ENCODE measurements around the gene PWP1. TPM values are rescaled to one million over a fixed set of nuclear protein-coding genes. Genes with fewer than 3 reads are reported as not detected.

Gene PWP1
- total RNA-seq, 3 donors from 2014 or later, result 18.4 to 31.8 (median 22.4) TPM

GRCh38 chr12:107749083-107749482 lies 63.5 kb downstream of the PWP1 start:
- no peak for ATAC-seq
- H3K4me3 ChIP-seq, result no peak overlapping the region
- TF ChIP-seq, protein P1, sequence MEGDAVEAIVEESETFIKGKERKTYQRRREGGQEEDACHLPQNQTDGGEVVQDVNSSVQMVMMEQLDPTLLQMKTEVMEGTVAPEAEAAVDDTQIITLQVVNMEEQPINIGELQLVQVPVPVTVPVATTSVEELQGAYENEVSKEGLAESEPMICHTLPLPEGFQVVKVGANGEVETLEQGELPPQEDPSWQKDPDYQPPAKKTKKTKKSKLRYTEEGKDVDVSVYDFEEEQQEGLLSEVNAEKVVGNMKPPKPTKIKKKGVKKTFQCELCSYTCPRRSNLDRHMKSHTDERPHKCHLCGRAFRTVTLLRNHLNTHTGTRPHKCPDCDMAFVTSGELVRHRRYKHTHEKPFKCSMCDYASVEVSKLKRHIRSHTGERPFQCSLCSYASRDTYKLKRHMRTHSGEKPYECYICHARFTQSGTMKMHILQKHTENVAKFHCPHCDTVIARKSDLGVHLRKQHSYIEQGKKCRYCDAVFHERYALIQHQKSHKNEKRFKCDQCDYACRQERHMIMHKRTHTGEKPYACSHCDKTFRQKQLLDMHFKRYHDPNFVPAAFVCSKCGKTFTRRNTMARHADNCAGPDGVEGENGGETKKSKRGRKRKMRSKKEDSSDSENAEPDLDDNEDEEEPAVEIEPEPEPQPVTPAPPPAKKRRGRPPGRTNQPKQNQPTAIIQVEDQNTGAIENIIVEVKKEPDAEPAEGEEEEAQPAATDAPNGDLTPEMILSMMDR (IDR thresholded peaks at IDR 0.05), result no peak
- no peak for DNase-seq
- peaks cover 13% of the 10 kb centered on the region for H3K36me3 ChIP-seq (ENCODE audit: low read depth)
- no peaks in the 10 kb centered on the region for H3K4me1 ChIP-seq (ENCODE audit: low read depth)
- intact Hi-C loops (cut with DNase I, micrococcal nuclease), result no loop called here
- H3K9me3 ChIP-seq, result no peaks in the 10 kb centered on the region

- intact Hi-C loops (cut with DNase I, micrococcal nuclease), result no loop called here
- H3K4me1 ChIP-seq (ENCODE audit: low read depth), result peaks cover 19% of the 10 kb centered on the region
- TF ChIP-seq, protein P1 (IDR thresholded peaks at IDR 0.05), result no peak
- ATAC-seq (peak; percentile 71), DNase-seq (peak in 1 of 3 donors; percentile 80)
- no peaks in the 10 kb centered on the region for H3K9me3 ChIP-seq
- no peak overlapping the region for H3K4me3 ChIP-seq
- H3K36me3 ChIP-seq (ENCODE audit: low read depth), result peaks cover 5% of the 10 kb centered on the region
Observed at GRCh38 chr12:107759410-107759809, 73.8 kb downstream of the PWP1 start.

DNA sequence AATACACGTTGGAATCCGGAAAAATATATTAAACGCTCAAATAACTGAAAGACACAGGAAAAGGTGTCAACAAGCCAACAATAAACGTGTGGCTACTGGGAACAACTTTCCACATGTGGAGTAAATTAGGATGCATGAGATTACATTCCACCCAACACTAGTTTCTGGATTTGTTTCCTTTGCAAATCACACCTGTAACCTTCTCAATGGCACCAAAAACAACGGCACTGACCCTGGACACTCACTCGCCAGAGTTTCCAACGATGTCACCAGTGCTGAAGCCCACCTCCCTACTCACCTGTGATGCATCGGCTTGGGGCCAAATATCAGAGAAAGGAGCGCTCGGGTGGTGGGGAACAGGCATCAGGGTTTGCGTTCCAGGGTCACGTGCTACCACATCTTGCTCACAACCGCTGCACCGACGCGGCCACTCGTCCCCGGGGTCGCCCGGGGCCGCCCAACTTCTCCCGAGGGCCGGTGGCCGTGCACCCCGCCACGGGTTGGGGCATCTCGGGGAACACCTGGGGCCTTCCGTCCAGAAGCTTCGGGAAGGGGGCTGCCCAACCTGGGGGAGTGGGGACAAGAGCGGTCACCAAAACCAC lies 74.7 kb downstream of the PWP1 start:
- Histone ChIP-seq H3K4me1 (ENCODE audit: low read depth) (peaks cover 19% of the 10 kb centered on the region), H3K36me3 (ENCODE audit: low read depth) (peaks cover 5% of the 10 kb centered on the region), H3K4me3 (peak overlapping the region; percentile 56), H3K9me3 (no peaks in the 10 kb centered on the region)
- ATAC-seq (peak; percentile 2), DNase-seq (peak; percentile 45 to 71 (median 68))
- intact Hi-C loops (cut with DNase I, micrococcal nuclease), result no loop called here
- TF ChIP-seq, protein P1 (IDR thresholded peaks at IDR 0.05), result no peak

GRCh38 chr12:107760809-107761501 lies 75.4 kb downstream of the PWP1 start, which contains the start of gene PRDM4:
TSS of gene PRDM4 (minus strand) at chr12:107761137. CDS start at chr12:107760515, 622 bp downstream.
- peak; percentile 92 to 96 (median 96) for DNase-seq
- Histone ChIP-seq H3K9me3 (no peaks in the 10 kb centered on the region), H3K36me3 (ENCODE audit: low read depth) (peaks cover under 1% of the 10 kb centered on the region), H3K4me3 (peak within 1 kb of the TSS; percentile 56), H3K4me1 (ENCODE audit: low read depth) (peaks cover 19% of the 10 kb centered on the region)
- ATAC-seq, result peak; percentile 98
- intact Hi-C loops (cut with DNase I, micrococcal nuclease), result no loop called here
- TF ChIP-seq, protein P1 (IDR thresholded peaks at IDR 0.05), result peak; percentile 40

- intact Hi-C loops (cut with DNase I, micrococcal nuclease), result no loop called here
- H3K36me3 ChIP-seq (ENCODE audit: low read depth), result no peaks in the 10 kb centered on the region
- DNase-seq (no peak), ATAC-seq (no peak)
- H3K9me3 ChIP-seq, result no peaks in the 10 kb centered on the region
- H3K4me3 ChIP-seq, result peak overlapping the region; percentile 56
- H3K4me1 ChIP-seq (ENCODE audit: low read depth), result peaks cover 19% of the 10 kb centered on the region
- TF ChIP-seq, protein P1 (IDR thresholded peaks at IDR 0.05), result no peak
Observed at GRCh38 chr12:107761502-107761904, 75.9 kb downstream of the PWP1 start.

Other genes with a start within 250 kb of the PWP1 start
- gene PRDM4, start 75.3 kb downstream of the PWP1 start, total RNA-seq, result 10 to 100 TPM; 38.4 to 44.4 (median 39.9) TPM
- not detected for gene ASCL4, start 88.9 kb downstream of the PWP1 start, total RNA-seq

Data from mucosa of descending colon (tissue), 3 donors.